Dendritic cell treated with granulocyte-macrophage colony-stimulating factor and Interleukin-4, amounts not matched to agents 40 ng/mL and 50 ng/mL, for 4 days (primary cell): ENCODE data around the gene COA7.

ENCODE experiments used
- H3K27ac Mint-ChIP-seq: one replicate; pipeline ENCODE4 v1.8.0; 2022; ENCODE audit warnings: mild to moderate bottlenecking, mixed read lengths
- H3K27me3 Mint-ChIP-seq: one replicate; pipeline ENCODE4 v1.8.0; 2022; ENCODE audit warnings: mild to moderate bottlenecking, mixed read lengths
- H3K36me3 Mint-ChIP-seq: one replicate; pipeline ENCODE4 v1.8.0; 2022; ENCODE audit warnings: low read depth, mixed read lengths
- H3K4me1 Mint-ChIP-seq: one replicate; pipeline ENCODE4 v1.8.0; 2022; ENCODE audit warnings: low read depth, mixed read lengths
- H3K4me3 Mint-ChIP-seq: one replicate; pipeline ENCODE4 v1.8.0; 2022; ENCODE audit warnings: mild to moderate bottlenecking, moderate library complexity, mixed read lengths
- H3K9me3 Mint-ChIP-seq: one replicate; pipeline ENCODE4 v1.8.0; 2022; ENCODE audit warnings: mixed read lengths
- intact Hi-C: fragments of 100-400 bp; cut with micrococcal nuclease; formaldehyde crosslinking; loops from one replicate; pipeline ENCODE4 v1.15.0; 2022

The COA7 gene

GRCh38 chr1:52670604-52671003 is 27.5 kb downstream of the COA7 start:
- H3K36me3 Mint-ChIP-seq: no peaks in the 10 kb centered on the region
- H3K4me3 Mint-ChIP-seq: no peak overlapping the region
- no peaks in the 10 kb centered on the region for H3K9me3 Mint-ChIP-seq
- intact Hi-C loops: no loop called here
- no peaks in the 10 kb centered on the region for H3K27me3 Mint-ChIP-seq
- H3K27ac Mint-ChIP-seq: no peak overlapping the region
- peaks cover 7% of the 10 kb centered on the region for H3K4me1 Mint-ChIP-seq

GRCh38 chr1:52669696-52670095 is 28.5 kb downstream of the COA7 start:
- Mint-ChIP-seq H3K27me3 (no peaks in the 10 kb centered on the region), H3K9me3 (no peaks in the 10 kb centered on the region), H3K4me1 (peaks cover 4% of the 10 kb centered on the region), H3K36me3 (no peaks in the 10 kb centered on the region), H3K27ac (no peak overlapping the region), H3K4me3 (no peak overlapping the region)
- intact Hi-C loops: no loop called here

- H3K27ac Mint-ChIP-seq: no peak overlapping the region
- intact Hi-C loops: no loop called here
Measured at GRCh38 chr1:52668711-52669110, 29.4 kb downstream of the COA7 start.

GRCh38 chr1:52667984-52668383 is 30.2 kb downstream of the COA7 start:
- intact Hi-C loops: no loop called here
- no peak overlapping the region for H3K27ac Mint-ChIP-seq

More at GRCh38 chr1:52668711-52669110, 29.4 kb downstream of the COA7 start:
- Mint-ChIP-seq H3K4me1 (no peaks in the 10 kb centered on the region), H3K9me3 (no peaks in the 10 kb centered on the region), H3K27me3 (no peaks in the 10 kb centered on the region), H3K4me3 (no peak overlapping the region), H3K36me3 (no peaks in the 10 kb centered on the region)

GRCh38 chr1:52667290-52667689 is 30.9 kb downstream of the COA7 start:
- intact Hi-C loops: no loop called here
- Mint-ChIP-seq H3K27me3 (no peaks in the 10 kb centered on the region), H3K9me3 (no peaks in the 10 kb centered on the region), H3K4me1 (no peaks in the 10 kb centered on the region), H3K4me3 (no peak overlapping the region), H3K27ac (no peak overlapping the region), H3K36me3 (no peaks in the 10 kb centered on the region)

More at GRCh38 chr1:52667984-52668383, 30.2 kb downstream of the COA7 start:
- Mint-ChIP-seq H3K4me3 (no peak overlapping the region), H3K4me1 (no peaks in the 10 kb centered on the region), H3K36me3 (no peaks in the 10 kb centered on the region), H3K27me3 (no peaks in the 10 kb centered on the region), H3K9me3 (no peaks in the 10 kb centered on the region)

- no peak overlapping the region for H3K27ac Mint-ChIP-seq
- no peak overlapping the region for H3K4me3 Mint-ChIP-seq
- H3K27me3 Mint-ChIP-seq: no peaks in the 10 kb centered on the region
- H3K36me3 Mint-ChIP-seq: no peaks in the 10 kb centered on the region
- intact Hi-C loops: no loop called here
- no peaks in the 10 kb centered on the region for H3K4me1 Mint-ChIP-seq
- H3K9me3 Mint-ChIP-seq: no peaks in the 10 kb centered on the region
Measured at GRCh38 chr1:52665006-52665941, 32.9 kb downstream of the COA7 start.

- H3K27ac Mint-ChIP-seq: no peak overlapping the region
- no peaks in the 10 kb centered on the region for H3K27me3 Mint-ChIP-seq
- H3K4me1 Mint-ChIP-seq: no peaks in the 10 kb centered on the region
- intact Hi-C loops: no loop called here
- no peaks in the 10 kb centered on the region for H3K9me3 Mint-ChIP-seq
- no peaks in the 10 kb centered on the region for H3K36me3 Mint-ChIP-seq
- no peak overlapping the region for H3K4me3 Mint-ChIP-seq
Measured at GRCh38 chr1:52663716-52664115, 34.4 kb downstream of the COA7 start.

- intact Hi-C loops: no loop called here
- Mint-ChIP-seq H3K27ac (no peak overlapping the region), H3K27me3 (no peaks in the 10 kb centered on the region), H3K4me3 (no peak overlapping the region), H3K4me1 (no peaks in the 10 kb centered on the region), H3K9me3 (no peaks in the 10 kb centered on the region), H3K36me3 (no peaks in the 10 kb centered on the region)
Measured at GRCh38 chr1:52662645-52663313, 35.4 kb downstream of the COA7 start.

GRCh38 chr1:52660807-52661206 is 37.3 kb downstream of the COA7 start:
- Mint-ChIP-seq H3K27me3 (no peaks in the 10 kb centered on the region), H3K36me3 (no peaks in the 10 kb centered on the region), H3K27ac (no peak overlapping the region), H3K4me3 (no peak overlapping the region), H3K4me1 (no peaks in the 10 kb centered on the region), H3K9me3 (no peaks in the 10 kb centered on the region)
- intact Hi-C loops: no loop called here

- no peak overlapping the region for H3K27ac Mint-ChIP-seq
- H3K4me3 Mint-ChIP-seq: no peak overlapping the region
- H3K4me1 Mint-ChIP-seq: no peaks in the 10 kb centered on the region
- H3K27me3 Mint-ChIP-seq: no peaks in the 10 kb centered on the region
- intact Hi-C loops: no loop called here
- H3K9me3 Mint-ChIP-seq: no peaks in the 10 kb centered on the region
- H3K36me3 Mint-ChIP-seq: no peaks in the 10 kb centered on the region
Measured at GRCh38 chr1:52659851-52660596, 38.1 kb downstream of the COA7 start.

GRCh38 chr1:52659356-52659755 is 38.8 kb downstream of the COA7 start:
- no peaks in the 10 kb centered on the region for H3K4me1 Mint-ChIP-seq

GRCh38 chr1:52658795-52659194 is 39.4 kb downstream of the COA7 start:
- Mint-ChIP-seq H3K27me3 (no peaks in the 10 kb centered on the region), H3K27ac (no peak overlapping the region), H3K4me1 (no peaks in the 10 kb centered on the region), H3K4me3 (no peak overlapping the region), H3K9me3 (no peaks in the 10 kb centered on the region), H3K36me3 (no peaks in the 10 kb centered on the region)
- intact Hi-C loops: no loop called here

More at GRCh38 chr1:52659356-52659755, 38.8 kb downstream of the COA7 start:
- H3K36me3 Mint-ChIP-seq: no peaks in the 10 kb centered on the region
- H3K9me3 Mint-ChIP-seq: no peaks in the 10 kb centered on the region
- no peak overlapping the region for H3K4me3 Mint-ChIP-seq
- no peaks in the 10 kb centered on the region for H3K27me3 Mint-ChIP-seq
- intact Hi-C loops: no loop called here
- no peak overlapping the region for H3K27ac Mint-ChIP-seq

GRCh38 chr1:52657702-52658101 is 40.4 kb downstream of the COA7 start:
- Mint-ChIP-seq H3K27me3 (no peaks in the 10 kb centered on the region), H3K27ac (no peak overlapping the region), H3K36me3 (no peaks in the 10 kb centered on the region), H3K9me3 (no peaks in the 10 kb centered on the region), H3K4me3 (no peak overlapping the region), H3K4me1 (peaks cover 6% of the 10 kb centered on the region)
- intact Hi-C loops: no loop called here

- Mint-ChIP-seq H3K36me3 (no peaks in the 10 kb centered on the region), H3K4me3 (no peak overlapping the region), H3K27me3 (no peaks in the 10 kb centered on the region), H3K9me3 (no peaks in the 10 kb centered on the region), H3K4me1 (peaks cover 6% of the 10 kb centered on the region), H3K27ac (no peak overlapping the region)
- intact Hi-C loops: no loop called here
Measured at GRCh38 chr1:52654063-52654462, 44.1 kb downstream of the COA7 start.
